ENCODE data around the gene SIN3B. TPM values are rescaled to one million over a fixed set of nuclear protein-coding genes. Genes with fewer than 3 reads are reported as not detected.

The SIN3B gene
- total and polyA plus RNA-seq, 2 of the 13 experiments (the other 11 are each of a cell fraction or from before 2014, with no cell fraction given): 12.9 to 25.7 TPM

- TF ChIP-seq POLR2A (IDR thresholded peaks at IDR 0.05; ENCODE audit: insufficient read depth in 1 of 2, low read depth in 2 of 2, low read length in 2 of 2) (peak in 1 of 2 experiments; percentile 81; a peak in 2 of 4 replicates), ZBTB10 (CRISPR knock-in tag; IDR thresholded peaks at IDR 0.05; ENCODE audit: borderline replicate concordance) (0 out of 2 replicates have a peak, but pooled peaks have one; percentile 45), CBX1 (IDR thresholded peaks at IDR 0.05; ENCODE audit: low read depth) (peak; percentile 64), BCL3 (CRISPR knock-in tag; IDR thresholded peaks at IDR 0.05) (no peak), HMGXB4 (CRISPR knock-in tag; IDR thresholded peaks at IDR 0.05; ENCODE audit: borderline replicate concordance in 1 of 2, low read depth in 1 of 2) (peak in 1 of 2 experiments; percentile 44; a peak in 1 of 4 replicates), ZNF34 (CRISPR knock-in tag; IDR thresholded peaks at IDR 0.05; ENCODE audit: borderline replicate concordance) (peak; percentile 76; the same call in 1 of the 2 replicates), CAMTA2 (CRISPR knock-in tag; IDR thresholded peaks at IDR 0.05; ENCODE audit: borderline replicate concordance) (no peak), MTA1 (CRISPR knock-in tag; IDR thresholded peaks at IDR 0.05; ENCODE audit: borderline replicate concordance) (0 out of 2 replicates have a peak, but pooled peaks have one; percentile 43), MXI1 (IDR thresholded peaks at IDR 0.05; ENCODE audit: borderline replicate concordance, low read depth, low read length) (peak; percentile 83; the same call in 2 of the 3 replicates), ZNF562 (CRISPR knock-in tag; IDR thresholded peaks at IDR 0.05; ENCODE audit: borderline replicate concordance) (no peak), HDAC2 (CRISPR knock-in tag; IDR thresholded peaks at IDR 0.05) (no peak), ATF1 (CRISPR knock-in tag; IDR thresholded peaks at IDR 0.05) (peak; percentile 49; the same call in 1 of the 2 replicates), KDM2A (CRISPR knock-in tag; IDR thresholded peaks at IDR 0.05; ENCODE audit: borderline replicate concordance, low read depth) (0 out of 2 replicates have a peak, but pooled peaks have one; percentile 9)
These were observed at the start of gene SIN3B (continued) for GRCh38 chr19:16829010-16829821.
